ENCODE results near the gene BTF3L4.
A peak's percentile ranks its signal among the peaks of the same experiment; 100 is the strongest.

The BTF3L4 gene

GRCh38 chr1:52127181-52128180 lies 71.4 kb downstream of the BTF3L4 start:
- peak; percentile 66 for DNase-seq

- peak; percentile 95 for DNase-seq
Observed at GRCh38 chr1:52139817-52140540, 83.9 kb downstream of the BTF3L4 start.
